Measurements from ENCODE around the gene NCAM2. TPM values are rescaled to one million over a fixed set of nuclear protein-coding genes. Genes with fewer than 3 reads are reported as not detected.

NCAM2 gene
- polyA plus RNA-seq, 1 experiment = 0.83 TPM

GRCh38 chr21:21373969-21374368 lies 375.8 kb downstream of the NCAM2 start:
- Histone ChIP-seq H3K36me3 (ENCODE audit: control insufficient read depth, insufficient read depth, low read length) (no peaks in the 10 kb centered on the region), H3K4me3 (ENCODE audit: low read depth, low read length) (no peak overlapping the region), H3K27me3 (ENCODE audit: control insufficient read depth, insufficient read depth, low read length) (no peaks in the 10 kb centered on the region)
- ChIA-PET POLR2A (no interaction called here), CTCF (interaction anchor here (0.7 to 1.5 kb wide), 2 partner anchors 220 to 375 kb away, joined by 3 to 6 read pairs; partner anchors contain the start of gene NCAM2)
- 0 out of 2 replicates have a peak, but pooled peaks have one; percentile 7 for TF ChIP-seq CTCF (IDR thresholded peaks at IDR 0.05; ENCODE audit: insufficient read depth, low read depth, low read length)
- DNase-seq (ENCODE audit: low read depth) = no peak

GRCh38 chr21:21383126-21383525 lies 384.9 kb downstream of the NCAM2 start:
- no peak for TF ChIP-seq CTCF (IDR thresholded peaks at IDR 0.05; ENCODE audit: insufficient read depth, low read depth, low read length)
- ChIA-PET CTCF (no interaction called here), POLR2A (no interaction called here)
- Histone ChIP-seq H3K27me3 (ENCODE audit: control insufficient read depth, insufficient read depth, low read length) (no peaks in the 10 kb centered on the region), H3K36me3 (ENCODE audit: control insufficient read depth, insufficient read depth, low read length) (no peaks in the 10 kb centered on the region), H3K4me3 (ENCODE audit: low read depth, low read length) (no peak overlapping the region)
- no peak for DNase-seq (ENCODE audit: low read depth)

- Histone ChIP-seq H3K36me3 (ENCODE audit: control insufficient read depth, insufficient read depth, low read length) (no peaks in the 10 kb centered on the region), H3K27me3 (ENCODE audit: control insufficient read depth, insufficient read depth, low read length) (no peaks in the 10 kb centered on the region), H3K4me3 (ENCODE audit: low read depth, low read length) (no peak overlapping the region)
- ChIA-PET POLR2A (no interaction called here), CTCF (no interaction called here)
- no peak for DNase-seq (ENCODE audit: low read depth)
- TF ChIP-seq CTCF (IDR thresholded peaks at IDR 0.05; ENCODE audit: insufficient read depth, low read depth, low read length) = no peak
These were observed 386.8 kb downstream of the NCAM2 start for GRCh38 chr21:21384977-21385376.

DNA sequence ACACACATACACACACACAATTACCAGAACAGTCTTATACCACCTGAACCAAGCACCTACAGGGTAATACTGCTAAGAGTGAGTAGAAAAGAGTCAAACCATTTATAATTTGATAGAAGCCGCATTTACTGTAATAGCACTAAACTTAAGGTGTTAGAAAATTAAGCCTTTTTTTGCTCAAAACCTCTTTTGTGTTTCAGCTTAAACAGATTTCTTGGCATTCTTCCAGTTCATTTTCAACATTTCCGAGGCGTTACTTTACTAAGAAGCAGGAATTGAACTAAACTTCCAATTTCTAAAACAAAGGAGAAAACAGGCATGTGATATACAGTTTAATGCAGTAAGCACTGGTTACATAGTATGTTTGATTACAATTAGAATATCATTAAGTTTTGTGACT lies 387.2 kb downstream of the NCAM2 start:
- no peaks in the 10 kb centered on the region for H3K27me3 ChIP-seq (ENCODE audit: control insufficient read depth, insufficient read depth, low read length)
- DNase-seq (ENCODE audit: low read depth) = no peak
- TF ChIP-seq CTCF (IDR thresholded peaks at IDR 0.05; ENCODE audit: insufficient read depth, low read depth, low read length) = no peak
- no peak overlapping the region for H3K4me3 ChIP-seq (ENCODE audit: low read depth, low read length)
- POLR2A ChIA-PET = no interaction called here
- CTCF ChIA-PET = no interaction called here
- no peaks in the 10 kb centered on the region for H3K36me3 ChIP-seq (ENCODE audit: control insufficient read depth, insufficient read depth, low read length)

GRCh38 chr21:21387916-21388315 lies 389.7 kb downstream of the NCAM2 start:
- no peak for DNase-seq (ENCODE audit: low read depth)
- CTCF ChIA-PET = no interaction called here
- POLR2A ChIA-PET = no interaction called here
- no peak for TF ChIP-seq CTCF (IDR thresholded peaks at IDR 0.05; ENCODE audit: insufficient read depth, low read depth, low read length)
- no peaks in the 10 kb centered on the region for H3K27me3 ChIP-seq (ENCODE audit: control insufficient read depth, insufficient read depth, low read length)
- H3K36me3 ChIP-seq (ENCODE audit: control insufficient read depth, insufficient read depth, low read length) = no peaks in the 10 kb centered on the region
- H3K4me3 ChIP-seq (ENCODE audit: low read depth, low read length) = no peak overlapping the region
